Measurements from ENCODE around the gene KDM5A.

The KDM5A gene

DNA sequence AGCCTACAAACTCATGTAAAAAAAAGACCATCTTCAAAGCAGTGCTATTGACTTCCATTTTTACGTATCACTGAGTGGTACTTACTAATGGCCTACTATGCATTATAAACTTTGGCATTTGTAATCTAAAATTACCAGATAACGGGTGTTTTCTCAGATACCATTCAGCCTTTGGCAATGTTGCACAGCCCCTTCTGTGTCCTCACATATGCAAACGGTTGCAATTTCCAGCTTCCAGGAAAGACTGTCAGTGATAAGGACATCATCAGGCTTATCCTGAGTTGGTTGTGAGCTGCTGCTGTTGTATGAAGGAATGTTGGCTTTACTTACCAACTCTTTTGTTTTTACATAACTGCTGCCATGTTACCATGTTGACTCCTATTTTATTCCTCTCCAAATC is 124.9 kb downstream of the KDM5A start:
- Histone ChIP-seq H3K4me3 (replicated peaks; ENCODE audit: insufficient read depth, low read length) (no peak overlapping the region), H3K27me3 (ENCODE audit: insufficient read depth, poor library complexity, severe bottlenecking) (no peaks in the 10 kb centered on the region), H3K27ac (replicated peaks) (no peak overlapping the region)
- TF ChIP-seq GABPA (IDR thresholded peaks at IDR 0.05; ENCODE audit: low read depth) (no peak), POLR2AphosphoS5 (IDR thresholded peaks at IDR 0.05; ENCODE audit: low read depth) (no peak), SPI1 (IDR thresholded peaks at IDR 0.05; ENCODE audit: borderline replicate concordance, low read depth) (no peak)
- TF ChIP-seq, protein P1, sequence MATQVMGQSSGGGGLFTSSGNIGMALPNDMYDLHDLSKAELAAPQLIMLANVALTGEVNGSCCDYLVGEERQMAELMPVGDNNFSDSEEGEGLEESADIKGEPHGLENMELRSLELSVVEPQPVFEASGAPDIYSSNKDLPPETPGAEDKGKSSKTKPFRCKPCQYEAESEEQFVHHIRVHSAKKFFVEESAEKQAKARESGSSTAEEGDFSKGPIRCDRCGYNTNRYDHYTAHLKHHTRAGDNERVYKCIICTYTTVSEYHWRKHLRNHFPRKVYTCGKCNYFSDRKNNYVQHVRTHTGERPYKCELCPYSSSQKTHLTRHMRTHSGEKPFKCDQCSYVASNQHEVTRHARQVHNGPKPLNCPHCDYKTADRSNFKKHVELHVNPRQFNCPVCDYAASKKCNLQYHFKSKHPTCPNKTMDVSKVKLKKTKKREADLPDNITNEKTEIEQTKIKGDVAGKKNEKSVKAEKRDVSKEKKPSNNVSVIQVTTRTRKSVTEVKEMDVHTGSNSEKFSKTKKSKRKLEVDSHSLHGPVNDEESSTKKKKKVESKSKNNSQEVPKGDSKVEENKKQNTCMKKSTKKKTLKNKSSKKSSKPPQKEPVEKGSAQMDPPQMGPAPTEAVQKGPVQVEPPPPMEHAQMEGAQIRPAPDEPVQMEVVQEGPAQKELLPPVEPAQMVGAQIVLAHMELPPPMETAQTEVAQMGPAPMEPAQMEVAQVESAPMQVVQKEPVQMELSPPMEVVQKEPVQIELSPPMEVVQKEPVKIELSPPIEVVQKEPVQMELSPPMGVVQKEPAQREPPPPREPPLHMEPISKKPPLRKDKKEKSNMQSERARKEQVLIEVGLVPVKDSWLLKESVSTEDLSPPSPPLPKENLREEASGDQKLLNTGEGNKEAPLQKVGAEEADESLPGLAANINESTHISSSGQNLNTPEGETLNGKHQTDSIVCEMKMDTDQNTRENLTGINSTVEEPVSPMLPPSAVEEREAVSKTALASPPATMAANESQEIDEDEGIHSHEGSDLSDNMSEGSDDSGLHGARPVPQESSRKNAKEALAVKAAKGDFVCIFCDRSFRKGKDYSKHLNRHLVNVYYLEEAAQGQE (IDR thresholded peaks at IDR 0.05; ENCODE audit: insufficient replicate concordance, low read depth) = no peak
- TF ChIP-seq, protein P2, sequence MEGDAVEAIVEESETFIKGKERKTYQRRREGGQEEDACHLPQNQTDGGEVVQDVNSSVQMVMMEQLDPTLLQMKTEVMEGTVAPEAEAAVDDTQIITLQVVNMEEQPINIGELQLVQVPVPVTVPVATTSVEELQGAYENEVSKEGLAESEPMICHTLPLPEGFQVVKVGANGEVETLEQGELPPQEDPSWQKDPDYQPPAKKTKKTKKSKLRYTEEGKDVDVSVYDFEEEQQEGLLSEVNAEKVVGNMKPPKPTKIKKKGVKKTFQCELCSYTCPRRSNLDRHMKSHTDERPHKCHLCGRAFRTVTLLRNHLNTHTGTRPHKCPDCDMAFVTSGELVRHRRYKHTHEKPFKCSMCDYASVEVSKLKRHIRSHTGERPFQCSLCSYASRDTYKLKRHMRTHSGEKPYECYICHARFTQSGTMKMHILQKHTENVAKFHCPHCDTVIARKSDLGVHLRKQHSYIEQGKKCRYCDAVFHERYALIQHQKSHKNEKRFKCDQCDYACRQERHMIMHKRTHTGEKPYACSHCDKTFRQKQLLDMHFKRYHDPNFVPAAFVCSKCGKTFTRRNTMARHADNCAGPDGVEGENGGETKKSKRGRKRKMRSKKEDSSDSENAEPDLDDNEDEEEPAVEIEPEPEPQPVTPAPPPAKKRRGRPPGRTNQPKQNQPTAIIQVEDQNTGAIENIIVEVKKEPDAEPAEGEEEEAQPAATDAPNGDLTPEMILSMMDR (IDR thresholded peaks at IDR 0.05; ENCODE audit: insufficient read depth, low read length) = no peak
- DNase-seq (ENCODE audit: low read depth in 1 of 2, low spot score in 1 of 2) = no peak

DNA sequence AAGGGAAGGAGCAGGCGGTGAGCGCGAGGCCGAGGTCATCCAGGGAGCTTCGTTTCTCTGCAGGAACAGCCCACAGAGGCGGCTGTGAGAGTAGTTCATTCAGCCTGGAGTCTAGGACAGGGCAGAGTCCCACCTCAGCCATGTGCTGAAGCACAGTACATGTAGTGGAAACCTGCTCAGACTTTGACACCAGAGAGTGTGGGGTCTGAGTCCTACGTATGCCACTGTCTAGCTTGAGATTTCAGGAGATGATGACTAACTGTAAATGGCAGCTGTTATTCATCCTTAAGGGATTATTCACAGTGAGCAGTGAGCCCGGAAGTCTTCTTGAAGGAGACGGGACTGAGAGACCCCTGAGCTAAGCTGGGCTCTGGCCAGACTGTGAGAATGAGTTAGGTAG is 125.5 kb downstream of the KDM5A start:
- TF ChIP-seq, protein P1 (IDR thresholded peaks at IDR 0.05; ENCODE audit: insufficient replicate concordance, low read depth) = no peak
- TF ChIP-seq, protein P2 (IDR thresholded peaks at IDR 0.05; ENCODE audit: insufficient read depth, low read length) = no peak
- TF ChIP-seq SPI1 (IDR thresholded peaks at IDR 0.05; ENCODE audit: borderline replicate concordance, low read depth) (no peak), GABPA (IDR thresholded peaks at IDR 0.05; ENCODE audit: low read depth) (no peak), POLR2AphosphoS5 (IDR thresholded peaks at IDR 0.05; ENCODE audit: low read depth) (no peak)
- Histone ChIP-seq H3K27me3 (ENCODE audit: insufficient read depth, poor library complexity, severe bottlenecking) (no peaks in the 10 kb centered on the region), H3K27ac (replicated peaks) (no peak overlapping the region), H3K4me3 (replicated peaks; ENCODE audit: insufficient read depth, low read length) (no peak overlapping the region)
- DNase-seq (ENCODE audit: low read depth in 1 of 2, low spot score in 1 of 2) = no peak

DNA sequence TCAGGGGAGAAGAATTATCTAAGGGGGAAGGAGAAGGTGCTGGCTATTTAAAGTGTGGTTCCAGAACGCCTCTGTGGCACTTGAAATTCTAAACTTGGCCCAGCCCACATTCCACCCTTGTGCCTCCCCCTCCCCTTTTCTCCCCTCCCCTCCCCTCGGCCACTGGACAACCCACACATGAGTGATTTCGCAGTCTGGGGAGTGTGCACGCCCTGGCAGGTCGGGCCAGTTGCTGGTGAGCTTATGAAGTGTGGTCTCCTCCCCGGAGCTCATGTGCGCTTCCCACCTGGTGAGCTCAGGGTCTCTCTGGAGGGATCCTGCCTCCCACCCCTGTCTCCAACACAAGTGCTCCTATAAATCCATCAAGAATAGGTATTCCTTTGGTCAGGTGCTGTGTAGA is 126.3 kb downstream of the KDM5A start, which contains the start of gene SLC6A13:
Gene SLC6A13 (minus strand): TSS at position 20 of the 400 bp plus-strand sequence. CDS start 2,784 bp downstream, outside the sequence.
- H3K27me3 ChIP-seq (ENCODE audit: insufficient read depth, poor library complexity, severe bottlenecking) = no peaks in the 10 kb centered on the region
- TF ChIP-seq SPI1 (IDR thresholded peaks at IDR 0.05; ENCODE audit: borderline replicate concordance, low read depth) (no peak), GABPA (IDR thresholded peaks at IDR 0.05; ENCODE audit: low read depth) (no peak), POLR2AphosphoS5 (IDR thresholded peaks at IDR 0.05; ENCODE audit: low read depth) (no peak)
- TF ChIP-seq, protein P2 (IDR thresholded peaks at IDR 0.05; ENCODE audit: insufficient read depth, low read length) = no peak
- TF ChIP-seq, protein P1 (IDR thresholded peaks at IDR 0.05; ENCODE audit: insufficient replicate concordance, low read depth) = no peak
- H3K4me3 ChIP-seq (replicated peaks; ENCODE audit: insufficient read depth, low read length) = no peak within 1 kb of the TSS
- no peak within 1 kb of the TSS for H3K27ac ChIP-seq (replicated peaks)
- DNase-seq (ENCODE audit: low read depth in 1 of 2, low spot score in 1 of 2) = no peak

All from HL-60 (cell line).